ENCODE results near the gene SLC7A11.

SLC7A11 gene

GRCh38 chr4:138249132-138249531 is 7.0 kb upstream of the SLC7A11 start:
- no peak for TF ChIP-seq CTCF (IDR thresholded peaks at IDR 0.05; ENCODE audit: low read depth, low read length)
- in situ Hi-C loops (cut with HindIII; ENCODE audit: low sequenced_read_pairs): no loop called here
- H3K4me3 ChIP-seq (ENCODE audit: low read depth, low read length): no peak overlapping the region
- no peak for DNase-seq (ENCODE audit: low read depth, low spot score)

- TF ChIP-seq CTCF (IDR thresholded peaks at IDR 0.05; ENCODE audit: low read depth, low read length): no peak
- DNase-seq (ENCODE audit: low read depth, low spot score): no peak
- in situ Hi-C loops (cut with HindIII; ENCODE audit: low sequenced_read_pairs): no loop called here
- no peak overlapping the region for H3K4me3 ChIP-seq (ENCODE audit: low read depth, low read length)
These were observed 5.9 kb upstream of the SLC7A11 start for GRCh38 chr4:138248058-138248457.

- no peak for DNase-seq (ENCODE audit: low read depth, low spot score)
- H3K4me3 ChIP-seq (ENCODE audit: low read depth, low read length): no peak overlapping the region
- TF ChIP-seq CTCF (IDR thresholded peaks at IDR 0.05; ENCODE audit: low read depth, low read length): no peak
- in situ Hi-C loops (cut with HindIII; ENCODE audit: low sequenced_read_pairs): no loop called here
These were observed 5.5 kb upstream of the SLC7A11 start for GRCh38 chr4:138247643-138248042.

GRCh38 chr4:138243369-138243768 is 1.2 kb upstream of the SLC7A11 start:
- peak; percentile 44 for DNase-seq (ENCODE audit: low read depth, low spot score)
- no peak overlapping the region for H3K4me3 ChIP-seq (ENCODE audit: low read depth, low read length)
- in situ Hi-C loops (cut with HindIII; ENCODE audit: low sequenced_read_pairs): no loop called here
- TF ChIP-seq CTCF (IDR thresholded peaks at IDR 0.05; ENCODE audit: low read depth, low read length): no peak

GRCh38 chr4:138242834-138243156 is 646 bp upstream of the SLC7A11 start:
- in situ Hi-C loops (cut with HindIII; ENCODE audit: low sequenced_read_pairs): no loop called here
- peak overlapping the region; percentile 58 for H3K4me3 ChIP-seq (ENCODE audit: low read depth, low read length)
- no peak for DNase-seq (ENCODE audit: low read depth, low spot score)
- TF ChIP-seq CTCF (IDR thresholded peaks at IDR 0.05; ENCODE audit: low read depth, low read length): no peak

- no peak for TF ChIP-seq CTCF (IDR thresholded peaks at IDR 0.05; ENCODE audit: low read depth, low read length)
- in situ Hi-C loops (cut with HindIII; ENCODE audit: low sequenced_read_pairs): no loop called here
These were observed 671 bp downstream of the SLC7A11 start for GRCh38 chr4:138241281-138242075.

More at GRCh38 chr4:138241281-138242075, 671 bp downstream of the SLC7A11 start:
- H3K4me3 ChIP-seq (ENCODE audit: low read depth, low read length): peak overlapping the region; percentile 58
- DNase-seq (ENCODE audit: low read depth, low spot score): peak; percentile 35
